GM12874 (cell line): ENCODE data around the gene PTDSS2.

Source experiments
- TF ChIP-seq, protein P1 (sequence below): IDR thresholded peaks from 2 replicates; pipeline ENCODE4 v1.5.1; 2011; ENCODE audit warnings: low read depth, mild to moderate bottlenecking, control low read depth, low read length, moderate library complexity; ENCODE audit not compliant: insufficient read depth

Gene PTDSS2

DNA sequence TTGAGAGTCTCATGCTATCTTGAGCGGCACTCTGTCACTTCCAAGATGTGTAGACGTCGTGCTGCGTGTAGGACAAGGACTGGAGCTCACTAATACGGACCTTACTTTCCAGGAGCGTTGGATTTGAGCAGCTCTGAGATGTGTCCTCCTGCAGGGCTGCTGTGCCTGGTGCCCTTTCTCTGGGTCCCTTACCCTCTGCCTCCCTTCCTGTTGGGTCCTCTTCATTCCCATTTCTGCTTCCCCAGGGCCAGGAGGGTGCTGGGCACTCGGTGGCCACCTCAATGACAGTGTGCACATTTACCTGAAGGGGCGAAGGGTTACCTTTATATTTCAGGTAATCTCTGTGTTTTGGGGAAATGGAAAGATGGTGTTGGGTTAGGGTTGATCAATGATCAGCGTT lies 4.0 kb downstream of the PTDSS2 start:
- TF ChIP-seq, protein P1, sequence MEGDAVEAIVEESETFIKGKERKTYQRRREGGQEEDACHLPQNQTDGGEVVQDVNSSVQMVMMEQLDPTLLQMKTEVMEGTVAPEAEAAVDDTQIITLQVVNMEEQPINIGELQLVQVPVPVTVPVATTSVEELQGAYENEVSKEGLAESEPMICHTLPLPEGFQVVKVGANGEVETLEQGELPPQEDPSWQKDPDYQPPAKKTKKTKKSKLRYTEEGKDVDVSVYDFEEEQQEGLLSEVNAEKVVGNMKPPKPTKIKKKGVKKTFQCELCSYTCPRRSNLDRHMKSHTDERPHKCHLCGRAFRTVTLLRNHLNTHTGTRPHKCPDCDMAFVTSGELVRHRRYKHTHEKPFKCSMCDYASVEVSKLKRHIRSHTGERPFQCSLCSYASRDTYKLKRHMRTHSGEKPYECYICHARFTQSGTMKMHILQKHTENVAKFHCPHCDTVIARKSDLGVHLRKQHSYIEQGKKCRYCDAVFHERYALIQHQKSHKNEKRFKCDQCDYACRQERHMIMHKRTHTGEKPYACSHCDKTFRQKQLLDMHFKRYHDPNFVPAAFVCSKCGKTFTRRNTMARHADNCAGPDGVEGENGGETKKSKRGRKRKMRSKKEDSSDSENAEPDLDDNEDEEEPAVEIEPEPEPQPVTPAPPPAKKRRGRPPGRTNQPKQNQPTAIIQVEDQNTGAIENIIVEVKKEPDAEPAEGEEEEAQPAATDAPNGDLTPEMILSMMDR: no peak

DNA sequence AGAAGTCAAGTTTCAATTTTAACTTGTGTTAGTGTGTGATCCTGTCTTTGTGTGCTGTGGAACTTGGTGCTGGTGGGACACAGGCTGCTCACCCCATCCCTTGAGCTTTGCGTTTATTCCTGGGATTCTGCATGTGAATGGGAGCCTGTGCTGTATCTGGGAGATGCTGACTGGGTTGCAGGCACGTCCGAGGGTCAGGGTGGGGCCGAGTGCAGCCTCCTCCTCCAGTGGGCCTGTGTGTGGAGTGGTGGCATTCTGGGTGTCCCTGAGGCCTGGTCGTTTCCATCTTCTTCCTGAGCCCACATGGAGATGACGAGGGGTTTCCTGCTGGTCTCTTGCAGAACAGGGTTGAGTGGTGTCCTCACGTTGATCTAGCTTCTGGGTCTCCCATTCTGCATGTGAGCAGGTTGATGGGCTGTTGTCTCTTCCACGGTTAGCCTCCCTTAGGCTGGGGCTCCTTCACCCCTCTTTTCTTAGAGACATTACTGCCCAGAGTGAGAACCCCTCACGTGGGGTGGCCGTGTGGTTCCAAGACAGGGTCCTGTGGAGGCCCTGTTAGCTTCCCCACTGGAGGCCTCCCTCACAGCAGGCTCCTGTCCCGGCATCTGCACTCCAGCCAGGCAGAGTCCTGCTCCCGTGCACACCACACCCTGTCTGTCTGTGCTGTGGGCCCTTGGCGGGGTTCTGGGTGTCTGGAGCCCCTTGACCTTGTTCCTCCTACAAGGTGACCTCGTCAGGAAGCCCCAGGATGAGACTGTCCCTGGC lies 4.9 kb downstream of the PTDSS2 start:
- TF ChIP-seq, protein P1: no peak

DNA sequence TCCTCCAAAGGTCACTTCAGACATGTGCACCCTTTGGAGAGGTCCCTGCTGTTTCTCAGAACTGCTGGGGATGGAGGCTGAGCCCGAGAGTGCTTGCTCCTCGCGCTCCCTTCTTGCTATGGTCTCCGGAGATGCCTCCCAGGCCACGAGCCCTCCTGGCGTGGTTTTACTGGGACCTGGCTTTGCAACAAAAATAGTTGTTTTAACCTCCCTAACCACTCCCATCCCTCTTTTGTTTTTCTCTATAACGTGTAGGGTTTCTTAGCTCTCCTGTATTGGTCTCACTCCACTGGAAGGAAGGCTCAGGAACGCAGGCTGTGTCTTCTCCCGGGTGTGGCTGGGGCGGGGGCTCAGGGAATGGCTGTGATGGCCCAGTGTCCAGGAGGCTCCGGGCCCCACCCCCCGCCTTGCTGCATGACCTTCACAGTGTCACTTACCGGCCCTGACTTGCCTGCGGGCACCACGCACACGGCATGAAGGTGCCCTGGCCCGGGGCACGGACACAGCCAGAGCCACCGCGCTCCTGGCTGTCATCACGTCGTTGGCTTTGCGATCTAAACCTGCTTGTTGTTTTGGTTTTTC lies 5.6 kb downstream of the PTDSS2 start:
- TF ChIP-seq, protein P1: no peak

DNA sequence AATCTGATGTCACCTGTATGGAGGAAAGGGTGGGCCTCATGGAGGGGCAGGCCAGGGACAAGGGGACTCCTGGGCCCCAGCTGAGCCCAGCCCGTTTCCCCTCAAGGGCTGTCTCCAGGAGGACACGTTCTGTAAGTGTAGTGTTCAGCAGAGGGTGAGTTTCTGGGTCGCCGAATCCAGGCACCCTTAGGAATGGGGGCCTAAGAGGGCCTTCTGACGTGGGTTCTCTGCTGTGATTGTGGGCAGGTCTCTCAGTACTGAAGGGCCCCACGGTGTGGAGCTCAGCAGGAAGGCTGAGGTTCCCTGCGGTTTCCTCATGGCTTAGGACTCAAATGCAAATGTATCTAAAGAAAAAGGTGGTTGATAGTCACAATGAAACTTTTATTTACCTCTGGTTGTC lies 6.5 kb downstream of the PTDSS2 start:
- TF ChIP-seq, protein P1: no peak

DNA sequence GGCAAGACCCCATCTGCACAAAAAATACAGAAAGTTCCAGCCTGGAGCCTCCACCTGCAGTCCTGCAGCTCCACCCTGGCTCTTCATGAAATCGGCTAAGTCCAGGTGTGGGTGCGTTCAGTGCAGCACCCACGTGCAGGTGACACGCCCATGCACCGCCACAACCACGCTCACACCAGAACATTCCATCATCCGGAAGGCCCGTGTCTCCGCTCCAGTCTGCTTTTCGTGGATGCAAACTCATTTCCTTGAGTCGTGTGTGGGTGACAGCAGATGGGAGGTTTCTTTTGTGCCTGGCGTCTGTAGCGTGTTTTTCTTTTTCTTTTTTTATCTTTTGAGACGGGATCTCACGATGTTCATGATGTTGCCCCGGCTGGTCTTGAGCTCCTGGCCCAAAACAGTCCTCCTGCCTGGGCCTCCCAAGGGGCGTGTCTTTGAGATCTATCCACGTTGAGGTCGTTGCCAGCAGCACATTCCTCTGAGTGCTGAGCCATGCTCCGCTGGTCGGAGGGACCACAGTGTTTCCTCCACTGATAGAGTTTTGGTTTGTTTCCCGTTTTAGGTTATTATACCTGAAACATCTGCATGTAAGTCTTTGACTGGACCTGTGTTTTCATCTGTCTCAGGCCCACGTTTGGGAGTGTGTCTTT lies 7.2 kb downstream of the PTDSS2 start:
- TF ChIP-seq, protein P1: no peak

DNA sequence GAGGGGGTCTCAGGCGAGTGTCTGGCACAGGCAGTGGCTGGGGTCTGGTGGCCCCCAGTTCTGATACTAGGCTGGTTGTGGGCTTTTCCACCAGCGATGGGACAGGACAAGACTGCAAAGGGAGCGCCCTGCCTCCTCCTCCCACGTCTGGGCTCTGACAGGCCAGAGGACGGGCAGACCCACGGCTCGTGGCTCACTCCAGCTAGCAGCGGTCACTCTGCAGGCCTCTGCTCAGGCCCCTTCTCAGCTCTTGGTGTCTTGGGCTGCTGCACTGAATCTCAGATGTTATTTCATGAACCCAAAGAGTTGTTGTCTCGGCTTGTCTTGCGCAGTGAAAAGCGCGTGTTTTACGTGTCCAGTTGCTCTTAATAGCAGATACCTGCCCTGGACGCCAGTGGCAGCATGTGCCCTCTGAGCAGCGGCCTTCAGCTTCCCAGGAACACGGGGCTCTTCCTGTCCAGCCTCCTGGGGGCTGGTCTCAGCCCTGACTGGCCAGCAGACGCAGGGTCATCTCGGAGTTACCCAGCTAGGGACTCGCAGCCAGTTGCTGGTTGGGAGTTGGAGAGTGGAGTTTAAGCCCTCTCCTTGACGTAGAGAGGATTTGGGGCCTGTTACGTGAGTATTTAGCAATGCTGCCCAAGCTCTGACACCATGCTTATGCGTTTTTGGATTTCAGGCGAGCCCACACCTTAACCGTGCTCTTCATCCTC lies 9.6 kb downstream of the PTDSS2 start:
- TF ChIP-seq, protein P1: no peak

DNA sequence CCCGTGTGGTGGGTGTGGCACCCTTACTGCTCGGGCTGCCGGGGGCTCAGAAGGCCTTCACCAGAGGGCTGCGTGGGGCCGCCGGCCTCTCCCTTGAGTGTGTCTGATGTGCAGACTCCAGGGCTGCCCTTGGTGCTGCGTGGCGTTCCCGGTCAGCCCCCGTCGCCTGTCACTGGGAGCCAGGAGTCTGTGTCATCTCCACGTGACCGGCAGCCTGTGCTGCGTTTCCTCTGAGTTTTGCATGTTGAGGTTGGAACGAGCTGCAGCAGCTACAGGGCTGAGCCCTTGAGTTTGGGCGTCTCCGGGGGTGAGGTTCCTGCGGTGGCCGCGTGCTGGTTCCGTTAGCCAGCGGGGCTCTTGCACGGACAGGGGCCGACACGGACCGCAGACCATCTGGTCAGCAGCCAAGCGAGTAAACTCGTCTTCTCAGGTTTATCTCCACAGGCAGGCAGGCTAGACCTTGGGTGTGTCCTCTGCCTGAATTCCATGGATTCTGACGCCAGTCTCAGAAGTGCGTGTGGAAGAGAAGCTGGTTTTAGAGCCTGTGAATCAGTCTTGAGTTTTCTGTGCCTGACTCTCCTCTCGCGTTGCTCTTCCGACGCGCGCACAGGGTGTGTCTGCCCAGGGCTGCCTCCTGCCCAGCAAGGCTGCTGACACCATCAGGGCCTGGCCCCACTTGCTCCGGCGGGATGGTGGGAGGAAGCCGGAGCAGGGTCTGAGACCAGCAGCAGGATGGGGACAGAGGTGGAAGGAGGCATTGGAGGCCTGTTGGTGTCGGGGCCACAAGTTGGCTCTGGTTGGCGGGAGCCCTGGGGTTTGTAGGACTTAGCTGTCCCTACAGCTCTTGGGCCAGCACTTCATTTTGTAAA lies 10.5 kb downstream of the PTDSS2 start:
- TF ChIP-seq, protein P1: no peak
